Heart left ventricle (tissue), 16 donors: Measurements from ENCODE around the gene RNF14. TPM values are rescaled to one million over a fixed set of nuclear protein-coding genes. Genes with fewer than 3 reads are reported as not detected.

Source experiments
- ATAC-seq, 4 donors: fragments of 200-7000 bp; cut with Tn5 transposase; one replicate each; pipeline ENCODE4 v1.9.1; 2020 to 2022; ENCODE audit warnings: moderate library complexity in 4 of 4, mild to moderate bottlenecking in 3 of 4, moderate number of reproducible peaks in 1 of 4
- DNase-seq, 5 donors: peaks; one replicate each; pipeline ENCODE4 v3.0.0-alpha.2; 2020
- H3K27ac ChIP-seq, 12 donors: fragments of 200-600 bp; sonication (generic) in 4 of 12; one replicate each; pipeline versions ENCODE4 v1.5.0 to v1.8.0; 2016 to 2022; ENCODE audit warnings: mild to moderate bottlenecking in 2 of 12
- H3K27me3 ChIP-seq, 9 donors: fragments of 200-600 bp; sonication (generic) in 2 of 9; one replicate each; pipeline versions ENCODE4 v1.5.1 to v1.8.0; 2016 to 2022; ENCODE audit warnings: mild to moderate bottlenecking in 3 of 9
- H3K36me3 ChIP-seq, 9 donors: fragments of 200-600 bp; sonication (generic) in 2 of 9; one replicate each; pipeline versions ENCODE4 v1.5.0 to v1.8.0; 2018 to 2022; ENCODE audit warnings: mild to moderate bottlenecking in 2 of 9
- H3K4me1 ChIP-seq, 12 donors: fragments of 200-600 bp; sonication (generic) in 4 of 12; one replicate each; pipeline versions ENCODE4 v1.5.0 to v1.8.0; 2016 to 2022; ENCODE audit warnings: mild to moderate bottlenecking in 3 of 12
- H3K4me3 ChIP-seq, 12 donors: fragments of 200-600 bp; sonication (generic) in 4 of 12; one replicate each; pipeline versions ENCODE4 v1.5.0 to v1.8.0; 2017 to 2022; ENCODE audit warnings: mild to moderate bottlenecking in 9 of 12, moderate library complexity in 4 of 12
- H3K9me3 ChIP-seq, 12 donors: fragments of 200-600 bp; sonication (generic) in 4 of 12; one replicate each; pipeline versions ENCODE4 v1.5.0 to v1.8.0; 2016 to 2022; ENCODE audit warnings: mild to moderate bottlenecking in 1 of 12
- CTCF ChIP-seq, 12 donors: fragments of 200-600 bp; sonication (generic) in 4 of 12; IDR thresholded peaks; one replicate each; pipeline versions ENCODE4 v1.5.0 to v1.8.0; 2018 to 2022; ENCODE audit warnings: antibody characterized with exemption in 12 of 12, mild to moderate bottlenecking in 5 of 12
- POLR2A ChIP-seq, 2 donors: fragments of 450-650 bp; IDR thresholded peaks; one replicate each; pipeline ENCODE4 v1.6.1; 2017; ENCODE audit warnings: antibody characterized with exemption in 2 of 2, mild to moderate bottlenecking in 2 of 2, moderate library complexity in 2 of 2
- WGBS, 4 donors: extraction: QIAGEN DNeasy Blood & Tissue Kit in 2 of 4; methylation state at CpG; one replicate each; pipeline versions ENCODE4 v1.1.5 to v1.1.7; 2013 to 2018; 5-methylcytosine and 5-hydroxymethylcytosine counted together
- intact Hi-C, 10 donors: fragments of 100-400 bp; cut with DNase I; formaldehyde crosslinking; loops; one replicate each; pipeline versions ENCODE4 v1.11.1 to v1.14.2; 2022
- polyA plus RNA-seq, 2 donors: library from polyadenylated mRNA; stranded (reverse); fragments of 200-250 nt; gene quantifications; one replicate each; pipeline ENCODE4 v1.2.3, GENCODE V29; 2013
- total RNA-seq, 9 donors: library from RNA; depleted of rRNA in 2 of 9; stranded (reverse); fragments of >200 nt in 2 of 9; fragmentation: NEBNext Ultra II Directional in 3 of 9; extraction: Animal tissue kit (Norgen Biotek cat#: 25700) in 3 of 9; gene quantifications; one replicate each; pipeline versions ENCODE4 v1.1.0 to v1.2.4, GENCODE V29; 2016 to 2023
- donor health status: ischemic (EF 13 %, LVEDD 7.1; RV severe dilation, severe dysfunction).
- donor health status: healthy with polysubstance abuse.
- donor health status: DM: no; HTN: yes; CAD: no.
- donor health status: DM: no; HTN: no; CAD: no.
- donor health status: ischemic (EF 25% LVEDD 6.9; RV normal size, moderate dysfunction).
- donor health status: ischemic (EF 25% LVEDD 5.7; RV mildly dilated, moderate dysfunction).
- donor health status: healthy.
- donor health status: DM: yes; HTN: yes; CAD: no.
- donor health status: ischemic (EF 35%, LVEDD 5.7; RV mildly dilated, moderate dysfunction).
- donor health status: nonischemic (EF 11% LVEDD 7.7; RV severe dilation, severe dysfunction).
- donor health status: DM: yes; HTN: yes; CAD: no.
- donor health status: PGD.
- donor health status: ischemic (EF 29% LVEDD 5.4; RV normal size, mild dysfunction).
- donor health status: nonischemic (EF 23%, LVEDD 6.1; RV moderate dilation, normal function).

RNF14 gene
- total and polyA plus RNA-seq, 11 donors, result 21.3 to 131 (median 103) TPM

- TF ChIP-seq CTCF (IDR thresholded peaks at IDR 0.05), result no peak
- TF ChIP-seq POLR2A (IDR thresholded peaks at IDR 0.05), result no peak
- peak in 4 of 5 donors; percentile 44 to 67 (median 55) for DNase-seq
- Histone ChIP-seq H3K27me3 (no peaks in the 10 kb centered on the region), H3K4me1 (peaks cover 0 to 73% (median 32%) of the 10 kb centered on the region in 12 donors), H3K4me3 (peak overlapping the region in 9 of 12 donors; percentile 49 to 63 (median 53)), H3K27ac (peak overlapping the region; percentile 46 to 91 (median 74)), H3K9me3 (no peaks in the 10 kb centered on the region), H3K36me3 (no peaks in the 10 kb centered on the region)
- WGBS, 4 donors, result 50 to 65% (median 52%) methylated on average over 8 of the region's 8 CpGs
- intact Hi-C loops, result loop anchor here (2.0 to 5.0 kb wide), 10 partner anchors 34 to 266 kb away; partner anchors contain the start of gene DELE1 (in 4 of the 10)
- ATAC-seq, result peak; percentile 38 to 74 (median 71)
Observed at GRCh38 chr5:141958546-141959172, 10.2 kb upstream of the RNF14 start.

GRCh38 chr5:141960018-141960417 lies 8.9 kb upstream of the RNF14 start:
- peak overlapping the region in 8 of 12 donors; percentile 25 to 91 (median 76) for H3K27ac ChIP-seq
- no peak overlapping the region for H3K4me3 ChIP-seq
- no peak for ATAC-seq
- H3K36me3 ChIP-seq, result no peaks in the 10 kb centered on the region
- peaks cover 0 to 61% (median 32%) of the 10 kb centered on the region in 12 donors for H3K4me1 ChIP-seq
- WGBS, 4 donors, result 51 to 54% (median 53%) methylated on average over 10 of the region's 10 CpGs
- TF ChIP-seq POLR2A (IDR thresholded peaks at IDR 0.05) (no peak), CTCF (IDR thresholded peaks at IDR 0.05) (peak in 10 of 12 donors; percentile 9 to 44 (median 18))
- intact Hi-C loops, result loop anchor here in 9 of 10 donors (1.0 to 5.0 kb wide), 6 partner anchors 38 to 269 kb away; partner anchors contain the start of gene DELE1 (in 1 of the 9)
- no peaks in the 10 kb centered on the region for H3K9me3 ChIP-seq
- DNase-seq, result peak in 3 of 5 donors; percentile 31 to 65 (median 46)
- no peaks in the 10 kb centered on the region for H3K27me3 ChIP-seq

- no peaks in the 10 kb centered on the region for H3K27me3 ChIP-seq
Observed at GRCh38 chr5:141960449-141961323, 8.2 kb upstream of the RNF14 start.

More at GRCh38 chr5:141960449-141961323, 8.2 kb upstream of the RNF14 start:
- H3K36me3 ChIP-seq, result no peaks in the 10 kb centered on the region
- TF ChIP-seq POLR2A (IDR thresholded peaks at IDR 0.05) (no peak), CTCF (IDR thresholded peaks at IDR 0.05) (peak; percentile 84 to 93 (median 88))
- ATAC-seq (peak; percentile 70 to 83 (median 77)), DNase-seq (peak; percentile 88 to 93 (median 89))
- 27 to 30% (median 29%) methylated on average over 14 of the region's 14 CpGs for WGBS, 4 donors
- no peaks in the 10 kb centered on the region for H3K9me3 ChIP-seq
- intact Hi-C loops, result loop anchor here in 9 of 10 donors (1.0 to 5.0 kb wide), 6 partner anchors 38 to 269 kb away; partner anchors contain the start of gene DELE1 (in 1 of the 9)
- H3K4me3 ChIP-seq, result no peak overlapping the region
- peak overlapping the region in 9 of 12 donors; percentile 17 to 85 (median 58) for H3K27ac ChIP-seq
- peaks cover 0 to 54% (median 32%) of the 10 kb centered on the region in 12 donors for H3K4me1 ChIP-seq
